ENCODE results near the gene OR1M1.

GRCh38 chr19:9040131-9040530 lies 46.7 kb upstream of the OR1M1 start:
- TF ChIP-seq CTCF (IDR thresholded peaks at IDR 0.05; ENCODE audit: insufficient read depth, low read depth, low read length) (no peak), EZH2 (IDR thresholded peaks at IDR 0.05; ENCODE audit: insufficient read depth, low read length) (no peak)
